Upper lobe of left lung (tissue), 4 donors: ENCODE measurements around the gene BCL7A.

Experiments used
- CTCF ChIP-seq, 6 experiments: fragments of 450-650 bp in 4 of 6; fragments of 200-600 bp in 2 of 6; sonication (generic) in 2 of 6; IDR thresholded peaks; one replicate each; pipeline ENCODE4 v1.5.1; 2016 to 2019; ENCODE audit warnings: antibody characterized with exemption in 6 of 6
- POLR2AphosphoS5 ChIP-seq, 2 donors: sonication (generic); formaldehyde crosslinking; IDR thresholded peaks; one replicate each; pipeline ENCODE4 v1.5.1; 2017; ENCODE audit warnings: antibody characterized with exemption in 2 of 2

GRCh38 chr12:122028905-122029560 is 7.3 kb downstream of the BCL7A start:
- no peak for TF ChIP-seq CTCF (IDR thresholded peaks at IDR 0.05)
- TF ChIP-seq POLR2AphosphoS5 (IDR thresholded peaks at IDR 0.05): no peak
